Trophoblast cell (in vitro differentiated cells and primary cell): ENCODE data around the gene CLDN9.

ENCODE experiments used
- DNase-seq, 2 donors: peaks; one replicate each; pipeline ENCODE4 v3.0.0-alpha.2; 2016
- H2AFZ ChIP-seq: 2 replicates; pipeline ENCODE4 v1.6.1; 2013; ENCODE audit warnings: low read length, moderate library complexity, mild to moderate bottlenecking; ENCODE audit not compliant: insufficient read depth, poor library complexity
- H2AK5ac ChIP-seq: 2 replicates; pipeline ENCODE4 v1.6.1; 2013; ENCODE audit warnings: mild to moderate bottlenecking, low read length
- H2BK120ac ChIP-seq: 2 replicates; pipeline ENCODE4 v1.6.1; 2013; ENCODE audit warnings: low read length, mild to moderate bottlenecking, moderate library complexity; ENCODE audit not compliant: insufficient read depth, poor library complexity
- H2BK12ac ChIP-seq: 2 replicates; pipeline ENCODE4 v1.6.1; 2013; ENCODE audit warnings: mild to moderate bottlenecking, low read length, moderate library complexity
- H2BK5ac ChIP-seq: 2 replicates; pipeline ENCODE4 v1.6.1; 2013; ENCODE audit warnings: low read length, low read depth, moderate library complexity, mild to moderate bottlenecking; ENCODE audit not compliant: poor library complexity
- H3K14ac ChIP-seq: 2 replicates; pipeline ENCODE4 v1.6.1; 2013; ENCODE audit warnings: mild to moderate bottlenecking, low read length
- H3K18ac ChIP-seq: 2 replicates; pipeline ENCODE4 v1.6.1; 2013; ENCODE audit warnings: mild to moderate bottlenecking, low read length
- H3K23ac ChIP-seq: 2 replicates; pipeline ENCODE4 v1.6.1; 2013; ENCODE audit warnings: low read length
- H3K27ac ChIP-seq: 2 replicates; pipeline ENCODE4 v1.5.1; 2013; ENCODE audit warnings: low read depth, mild to moderate bottlenecking, inconsistent platforms, low read length, moderate library complexity
- H3K27me3 ChIP-seq: 2 replicates; pipeline ENCODE4 v1.6.1; 2013; ENCODE audit warnings: inconsistent platforms, mild to moderate bottlenecking, low read length, moderate library complexity; ENCODE audit not compliant: insufficient read depth
- H3K36me3 ChIP-seq, 2 experiments: 1 replicate in 1 of 2; 2 replicates in 1 of 2; pipeline ENCODE4 v1.6.1; 2013; ENCODE audit warnings: low read length in 2 of 2, mild to moderate bottlenecking in 2 of 2, moderate library complexity in 1 of 2; ENCODE audit not compliant: insufficient read depth in 2 of 2, control insufficient read depth in 1 of 2
- H3K4ac ChIP-seq: 2 replicates; pipeline ENCODE4 v1.6.1; 2013; ENCODE audit warnings: low read depth, mild to moderate bottlenecking, low read length, moderate library complexity
- H3K4me1 ChIP-seq, 2 experiments: 1 replicate in 1 of 2; 2 replicates in 1 of 2; pipeline ENCODE4 v1.6.1; 2013; ENCODE audit warnings: low read length in 2 of 2, mild to moderate bottlenecking in 2 of 2, moderate library complexity in 1 of 2; ENCODE audit not compliant: insufficient read depth in 2 of 2, control insufficient read depth in 1 of 2
- H3K4me2 ChIP-seq: 2 replicates; pipeline ENCODE4 v1.6.1; 2013; ENCODE audit warnings: inconsistent platforms, mild to moderate bottlenecking, low read length, moderate library complexity
- H3K4me3 ChIP-seq: 2 replicates; pipeline ENCODE4 v1.5.1; 2013; ENCODE audit warnings: mild to moderate bottlenecking, low read depth, low read length, inconsistent platforms
- H3K79me1 ChIP-seq: one replicate; pipeline ENCODE4 v1.6.1; 2013; ENCODE audit warnings: low read length
- H3K79me2 ChIP-seq: 2 replicates; pipeline ENCODE4 v1.6.1; 2013; ENCODE audit warnings: low read length, mild to moderate bottlenecking; ENCODE audit not compliant: control insufficient read depth, insufficient read depth, poor library complexity
- H3K9ac ChIP-seq: 2 replicates; pipeline ENCODE4 v1.6.1; 2013; ENCODE audit warnings: mild to moderate bottlenecking, low read length
- H3K9me3 ChIP-seq: 2 replicates; pipeline ENCODE4 v1.6.1; 2013; ENCODE audit warnings: low read depth, mild to moderate bottlenecking, control low read depth, inconsistent platforms, low read length; ENCODE audit not compliant: insufficient read depth
- H4K12ac ChIP-seq: 2 replicates; pipeline ENCODE4 v1.6.1; 2013; ENCODE audit warnings: low read depth, mild to moderate bottlenecking, low read length, moderate library complexity
- H4K8ac ChIP-seq: 2 replicates; pipeline ENCODE4 v1.6.1; 2013; ENCODE audit warnings: low read depth, mild to moderate bottlenecking, low read length, moderate library complexity
- H4K91ac ChIP-seq: one replicate; pipeline ENCODE4 v1.6.1; 2013; ENCODE audit warnings: low read depth, mild to moderate bottlenecking, low read length, moderate library complexity
- WGBS: extraction: QIAGEN DNeasy Blood & Tissue Kit; methylation state at CpG from one replicate; pipeline ENCODE4 v1.1.7; 2013; ENCODE audit warnings: missing lambda C conversion rate; ENCODE audit not compliant: insufficient read length, insufficient coverage; ENCODE audit errors: extremely low coverage; 5-methylcytosine and 5-hydroxymethylcytosine counted together

CLDN9 gene

GRCh38 chr16:3025032-3026002 is 12.6 kb downstream of the CLDN9 start:
- Histone ChIP-seq H2BK5ac (no peak overlapping the region), H3K79me1 (peaks cover 32% of the 10 kb centered on the region)

GRCh38 chr16:3026003-3026378 is 13.3 kb downstream of the CLDN9 start:
- no peak overlapping the region for H2BK12ac ChIP-seq
- no CpG with 5 or more reads among the region's 8 CpGs for WGBS
- H3K23ac ChIP-seq, result no peak overlapping the region
- no peak overlapping the region for H3K9ac ChIP-seq
- DNase-seq, result no peak
- no peak overlapping the region for H4K12ac ChIP-seq
- no peak overlapping the region for H3K4me3 ChIP-seq
- H4K91ac ChIP-seq, result no peak overlapping the region
- no peak overlapping the region for H4K8ac ChIP-seq
- H3K4me1 ChIP-seq, result peaks cover 15 to 16% of the 10 kb centered on the region in 2 experiments
- no peak overlapping the region for H2BK120ac ChIP-seq
- no peaks in the 10 kb centered on the region for H3K9me3 ChIP-seq
- H3K79me1 ChIP-seq, result peaks cover 27% of the 10 kb centered on the region
- no peak overlapping the region for H3K14ac ChIP-seq
- no peak overlapping the region for H3K4ac ChIP-seq
- H3K4me2 ChIP-seq, result no peak overlapping the region
- no peak overlapping the region for H2BK5ac ChIP-seq
- H2AK5ac ChIP-seq, result no peak overlapping the region
- no peaks in the 10 kb centered on the region for H3K27me3 ChIP-seq
- H2AFZ ChIP-seq, result no peak overlapping the region
- H3K36me3 ChIP-seq, result peaks cover 33 to 36% of the 10 kb centered on the region in 2 experiments
- H3K79me2 ChIP-seq, result peaks cover 19% of the 10 kb centered on the region
- no peak overlapping the region for H3K27ac ChIP-seq
- H3K18ac ChIP-seq, result no peak overlapping the region

More at GRCh38 chr16:3025032-3026002, 12.6 kb downstream of the CLDN9 start:
- H3K14ac ChIP-seq, result no peak overlapping the region
- H4K12ac ChIP-seq, result no peak overlapping the region
- no peak overlapping the region for H2AK5ac ChIP-seq
- H3K9ac ChIP-seq, result no peak overlapping the region
- DNase-seq, result no peak
- no peaks in the 10 kb centered on the region for H3K27me3 ChIP-seq
- no peak overlapping the region for H3K27ac ChIP-seq
- H3K4me1 ChIP-seq, result peaks cover 15 to 16% of the 10 kb centered on the region in 2 experiments
- no peak overlapping the region for H4K8ac ChIP-seq
- no peaks in the 10 kb centered on the region for H3K9me3 ChIP-seq
- no peak overlapping the region for H2AFZ ChIP-seq
- H2BK120ac ChIP-seq, result no peak overlapping the region
- no peak overlapping the region for H2BK12ac ChIP-seq
- H3K23ac ChIP-seq, result no peak overlapping the region
- WGBS, result no CpG with 5 or more reads among the region's 18 CpGs
- no peak overlapping the region for H4K91ac ChIP-seq
- H3K18ac ChIP-seq, result no peak overlapping the region
- H3K36me3 ChIP-seq, result peaks cover 33 to 36% of the 10 kb centered on the region in 2 experiments
- no peak overlapping the region for H3K4me2 ChIP-seq
- H3K79me2 ChIP-seq, result peaks cover 24% of the 10 kb centered on the region
- H3K4ac ChIP-seq, result no peak overlapping the region
- H3K4me3 ChIP-seq, result no peak overlapping the region

GRCh38 chr16:3026609-3027488 is 14.1 kb downstream of the CLDN9 start:
- no peak overlapping the region for H2BK12ac ChIP-seq
- no peaks in the 10 kb centered on the region for H3K9me3 ChIP-seq
- peak overlapping the region; percentile 14 for H3K4me3 ChIP-seq
- no peak overlapping the region for H2BK5ac ChIP-seq
- no peak overlapping the region for H4K91ac ChIP-seq
- peaks cover 13% of the 10 kb centered on the region for H3K79me2 ChIP-seq
- peaks cover 16 to 19% of the 10 kb centered on the region in 2 experiments for H3K4me1 ChIP-seq
- H3K79me1 ChIP-seq, result peaks cover 19% of the 10 kb centered on the region
- H3K4ac ChIP-seq, result no peak overlapping the region
- DNase-seq, result no peak
- no peak overlapping the region for H3K27ac ChIP-seq
- no peak overlapping the region for H3K4me2 ChIP-seq
- H2BK120ac ChIP-seq, result no peak overlapping the region
- WGBS, result no CpG with 5 or more reads among the region's 24 CpGs
- H3K9ac ChIP-seq, result no peak overlapping the region
- no peak overlapping the region for H4K12ac ChIP-seq
- H4K8ac ChIP-seq, result no peak overlapping the region
- no peak overlapping the region for H3K18ac ChIP-seq
- no peaks in the 10 kb centered on the region for H3K27me3 ChIP-seq
- H2AK5ac ChIP-seq, result peak overlapping the region; percentile 16
- peaks cover 28 to 31% of the 10 kb centered on the region in 2 experiments for H3K36me3 ChIP-seq
- no peak overlapping the region for H2AFZ ChIP-seq
- H3K14ac ChIP-seq, result no peak overlapping the region
- H3K23ac ChIP-seq, result no peak overlapping the region

- H3K4ac ChIP-seq, result no peak overlapping the region
- H3K79me1 ChIP-seq, result peaks cover 15% of the 10 kb centered on the region
- no peaks in the 10 kb centered on the region for H3K9me3 ChIP-seq
- H3K79me2 ChIP-seq, result peaks cover 11% of the 10 kb centered on the region
- peaks cover 16 to 19% of the 10 kb centered on the region in 2 experiments for H3K4me1 ChIP-seq
- H3K27ac ChIP-seq, result no peak overlapping the region
- H3K14ac ChIP-seq, result no peak overlapping the region
- H2BK12ac ChIP-seq, result no peak overlapping the region
- H4K12ac ChIP-seq, result no peak overlapping the region
- H2AFZ ChIP-seq, result no peak overlapping the region
- no peak overlapping the region for H3K18ac ChIP-seq
- H3K9ac ChIP-seq, result no peak overlapping the region
- H3K27me3 ChIP-seq, result no peaks in the 10 kb centered on the region
- no peak overlapping the region for H4K91ac ChIP-seq
- H3K4me2 ChIP-seq, result no peak overlapping the region
- no peak overlapping the region for H4K8ac ChIP-seq
- peaks cover 25 to 27% of the 10 kb centered on the region in 2 experiments for H3K36me3 ChIP-seq
- peak overlapping the region; percentile 16 for H2AK5ac ChIP-seq
- no peak overlapping the region for H3K4me3 ChIP-seq
- no peak overlapping the region for H2BK120ac ChIP-seq
- H3K23ac ChIP-seq, result no peak overlapping the region
- WGBS, result no CpG with 5 or more reads among the region's 8 CpGs
- H2BK5ac ChIP-seq, result no peak overlapping the region
- no peak for DNase-seq
Observed at GRCh38 chr16:3027489-3027795, 14.7 kb downstream of the CLDN9 start.
